Fibroblast of villous mesenchyme (primary cell): Measurements from ENCODE around the gene DENND1B. TPM values are rescaled to one million over a fixed set of nuclear protein-coding genes. Genes with fewer than 3 reads are reported as not detected.

Experiments used
- DNase-seq: peaks from one replicate; pipeline ENCODE4 v3.0.0-alpha.2; 2010; ENCODE audit warnings: low read depth
- H3K4me3 ChIP-seq: 2 replicates; pipeline ENCODE4 v1.5.1; 2011; ENCODE audit warnings: low read depth, mild to moderate bottlenecking, low read length
- total RNA-seq: library from RNA; depleted of rRNA; stranded (reverse); fragments of >200 nt; gene quantifications from 2 replicates; pipeline ENCODE4 v1.2.3, GENCODE V29; 2012
- TF ChIP-seq, protein P1 (sequence below): IDR thresholded peaks from 2 replicates; pipeline ENCODE4 v1.5.1; 2012; ENCODE audit warnings: low read depth, mild to moderate bottlenecking, low read length; ENCODE audit not compliant: insufficient read depth

The DENND1B gene
- total RNA-seq, 1 donor: 21.6 TPM

DNA sequence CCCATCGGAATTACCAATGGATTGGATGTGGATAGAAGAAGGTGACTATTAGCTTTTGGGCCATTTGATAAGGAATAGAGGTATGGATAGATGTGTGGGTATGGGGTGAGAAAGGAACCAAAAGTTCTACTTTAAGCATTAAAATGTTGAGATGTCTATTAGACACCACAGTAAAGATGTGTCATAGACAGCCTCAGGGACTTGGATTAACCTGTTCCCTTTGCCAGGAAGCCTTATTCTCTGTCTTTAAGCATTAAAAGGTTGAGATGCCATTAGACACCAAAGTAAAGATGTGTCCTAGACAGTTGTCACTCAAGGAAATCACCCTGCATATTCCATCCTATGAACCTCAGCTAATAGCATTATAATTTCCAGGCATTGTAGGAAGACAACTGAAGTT, 11.0 kb upstream of the DENND1B start:
- no peak for DNase-seq
- no peak overlapping the region for H3K4me3 ChIP-seq
- TF ChIP-seq, protein P1, sequence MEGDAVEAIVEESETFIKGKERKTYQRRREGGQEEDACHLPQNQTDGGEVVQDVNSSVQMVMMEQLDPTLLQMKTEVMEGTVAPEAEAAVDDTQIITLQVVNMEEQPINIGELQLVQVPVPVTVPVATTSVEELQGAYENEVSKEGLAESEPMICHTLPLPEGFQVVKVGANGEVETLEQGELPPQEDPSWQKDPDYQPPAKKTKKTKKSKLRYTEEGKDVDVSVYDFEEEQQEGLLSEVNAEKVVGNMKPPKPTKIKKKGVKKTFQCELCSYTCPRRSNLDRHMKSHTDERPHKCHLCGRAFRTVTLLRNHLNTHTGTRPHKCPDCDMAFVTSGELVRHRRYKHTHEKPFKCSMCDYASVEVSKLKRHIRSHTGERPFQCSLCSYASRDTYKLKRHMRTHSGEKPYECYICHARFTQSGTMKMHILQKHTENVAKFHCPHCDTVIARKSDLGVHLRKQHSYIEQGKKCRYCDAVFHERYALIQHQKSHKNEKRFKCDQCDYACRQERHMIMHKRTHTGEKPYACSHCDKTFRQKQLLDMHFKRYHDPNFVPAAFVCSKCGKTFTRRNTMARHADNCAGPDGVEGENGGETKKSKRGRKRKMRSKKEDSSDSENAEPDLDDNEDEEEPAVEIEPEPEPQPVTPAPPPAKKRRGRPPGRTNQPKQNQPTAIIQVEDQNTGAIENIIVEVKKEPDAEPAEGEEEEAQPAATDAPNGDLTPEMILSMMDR: no peak

DNA sequence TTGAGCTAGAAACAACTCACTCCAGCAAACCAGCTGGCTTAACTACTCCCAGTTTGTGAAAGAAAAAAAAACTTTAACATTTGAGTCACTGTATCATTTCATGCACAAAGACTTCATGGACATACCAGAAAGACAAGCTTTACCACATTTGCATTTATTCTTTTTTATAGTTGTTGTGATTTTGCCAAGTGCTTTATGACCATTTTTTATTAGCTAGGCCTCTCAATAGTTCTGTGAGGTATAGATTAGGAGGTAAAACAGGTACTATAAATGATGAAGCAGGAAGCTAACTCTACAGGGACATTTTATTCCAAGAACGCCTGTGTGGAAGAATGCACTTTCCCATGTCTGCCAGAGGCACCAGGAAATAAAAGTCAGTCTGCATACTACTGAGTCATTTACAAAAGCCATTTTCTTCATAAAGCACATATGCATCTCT, 8.2 kb upstream of the DENND1B start:
- no peak for DNase-seq
- no peak overlapping the region for H3K4me3 ChIP-seq
- TF ChIP-seq, protein P1: no peak

DNA sequence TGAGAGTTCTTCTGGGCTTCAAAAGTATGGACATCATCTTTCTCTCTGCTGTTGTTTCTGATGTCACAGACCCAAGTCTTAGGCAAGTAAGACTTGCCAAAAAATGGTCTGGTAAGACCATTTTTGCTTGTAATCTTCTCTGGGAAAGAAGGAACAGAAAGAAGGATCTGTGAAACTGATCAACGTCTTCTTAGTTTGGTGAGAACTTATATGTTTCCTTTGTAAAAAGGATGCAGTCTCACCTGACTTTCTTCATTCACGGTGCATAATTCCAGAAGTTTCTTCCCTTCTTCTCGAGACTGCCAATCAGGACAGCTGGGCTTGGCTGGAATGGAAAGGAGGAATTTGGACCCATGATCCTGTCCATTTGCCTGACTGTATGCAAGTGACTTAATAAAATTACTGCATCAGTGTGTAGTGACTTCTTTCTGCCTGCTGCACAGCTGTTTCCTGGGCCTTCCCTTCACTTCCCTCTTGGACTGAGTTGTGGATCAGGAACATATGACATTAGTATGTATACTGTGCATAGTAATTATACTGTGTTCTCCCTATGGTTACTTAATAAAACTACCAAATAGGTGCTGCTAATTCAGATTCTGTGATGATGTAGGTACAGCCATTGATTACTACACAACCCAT, 7.6 kb upstream of the DENND1B start:
- no peak for DNase-seq
- TF ChIP-seq, protein P1: no peak

DNA sequence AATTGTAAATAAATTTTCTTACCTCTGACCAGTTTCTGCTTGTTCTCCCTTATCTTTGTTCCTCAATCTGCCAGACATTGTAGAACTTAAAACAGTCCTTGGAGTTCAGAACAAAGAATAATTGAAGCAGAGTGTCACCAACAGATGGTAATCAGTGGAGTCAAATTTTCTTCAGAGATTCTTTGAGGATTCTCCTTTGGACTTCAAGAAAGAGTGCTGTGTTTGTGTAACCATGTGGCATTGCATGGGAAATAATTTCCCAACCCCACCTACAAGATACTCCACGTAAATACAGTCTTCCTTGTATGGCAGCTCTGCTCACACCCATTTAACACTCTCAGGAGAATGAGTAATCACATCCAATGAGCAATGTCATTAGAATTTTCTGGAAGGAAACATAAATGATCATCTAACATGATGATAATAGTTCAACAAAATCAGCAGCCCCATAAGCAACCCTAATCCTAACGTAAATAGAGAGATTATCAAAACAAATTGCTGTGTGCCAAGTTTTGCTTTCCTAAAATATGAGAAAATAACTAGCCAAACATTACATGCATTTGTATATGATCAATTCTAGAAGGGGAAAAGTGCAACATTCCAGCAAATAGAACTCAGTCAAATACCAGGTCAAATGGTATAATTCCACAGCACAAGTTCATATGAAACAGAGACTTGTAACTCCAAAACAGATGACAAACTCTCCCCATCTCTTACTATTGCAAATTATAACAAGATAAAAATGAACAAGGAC, 6.9 kb upstream of the DENND1B start:
- TF ChIP-seq, protein P1: no peak
- no peak overlapping the region for H3K4me3 ChIP-seq
- peak; percentile 37 for DNase-seq

More for the DNA sequence above, 7.6 kb upstream of the DENND1B start:
- H3K4me3 ChIP-seq: no peak overlapping the region

DNA sequence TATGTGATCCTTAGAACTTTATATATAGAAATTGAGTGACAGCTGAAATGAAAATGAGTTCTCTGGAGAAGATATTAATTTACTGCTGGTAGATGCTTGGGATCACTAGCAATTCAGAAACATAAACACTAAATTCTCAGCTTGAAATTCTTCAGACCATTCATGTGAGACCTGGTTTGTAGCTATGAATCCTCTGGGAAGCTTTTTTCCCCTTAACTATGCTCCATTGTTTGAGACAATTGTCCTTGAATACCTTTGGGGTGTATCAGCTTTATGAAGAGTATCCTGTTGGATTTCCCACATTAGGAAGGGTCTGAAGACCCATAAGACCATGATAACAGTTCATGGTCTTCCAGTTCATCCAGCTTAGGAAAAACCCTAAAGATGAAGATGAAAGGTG, 4.6 kb upstream of the DENND1B start:
- TF ChIP-seq, protein P1: no peak
- no peak overlapping the region for H3K4me3 ChIP-seq
- DNase-seq: no peak

DNA sequence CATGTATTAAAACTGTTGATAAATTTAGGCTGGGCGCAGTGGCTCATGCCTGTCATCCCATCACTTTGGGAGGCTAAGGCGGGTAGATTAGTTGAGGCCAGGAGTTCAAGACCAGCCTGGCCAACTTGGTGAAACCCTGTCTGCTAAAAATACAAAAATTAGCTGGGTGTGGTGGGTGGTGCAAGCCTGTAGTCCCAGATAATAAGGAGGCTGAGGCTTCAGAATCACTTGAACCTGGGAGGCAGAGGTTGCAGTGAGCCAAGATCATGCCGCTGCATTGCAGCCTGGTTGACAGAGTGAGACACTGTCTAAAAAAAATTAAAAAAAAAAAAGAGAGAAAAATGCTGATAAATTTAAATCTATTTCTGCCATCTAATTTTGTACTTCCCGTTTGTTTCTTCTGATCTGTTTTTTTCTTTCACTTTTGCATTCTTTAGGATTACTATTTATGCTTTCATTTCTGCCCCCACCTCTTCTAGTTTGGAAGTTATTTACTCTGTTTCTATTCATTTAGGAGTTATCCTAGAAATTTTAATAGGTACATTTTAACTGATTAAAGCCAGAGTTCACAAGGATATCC, 3.2 kb upstream of the DENND1B start:
- DNase-seq: no peak
- TF ChIP-seq, protein P1: no peak
- H3K4me3 ChIP-seq: no peak overlapping the region
